Upper lobe of left lung (tissue), 4 donors: ENCODE results near the gene POLR1D.

Source experiments
- POLR2A ChIP-seq, 4 donors: fragments of 450-650 bp; IDR thresholded peaks; one replicate each; pipeline ENCODE4 v1.5.1; 2016 to 2017; ENCODE audit warnings: antibody characterized with exemption in 4 of 4, mild to moderate bottlenecking in 2 of 4
- TF ChIP-seq, protein P1 (sequence below), 6 experiments: fragments of 450-650 bp in 4 of 6; fragments of 200-600 bp in 2 of 6; sonication (generic) in 2 of 6; IDR thresholded peaks; one replicate each; pipeline ENCODE4 v1.5.1; 2016 to 2019; ENCODE audit warnings: antibody characterized with exemption in 6 of 6

DNA sequence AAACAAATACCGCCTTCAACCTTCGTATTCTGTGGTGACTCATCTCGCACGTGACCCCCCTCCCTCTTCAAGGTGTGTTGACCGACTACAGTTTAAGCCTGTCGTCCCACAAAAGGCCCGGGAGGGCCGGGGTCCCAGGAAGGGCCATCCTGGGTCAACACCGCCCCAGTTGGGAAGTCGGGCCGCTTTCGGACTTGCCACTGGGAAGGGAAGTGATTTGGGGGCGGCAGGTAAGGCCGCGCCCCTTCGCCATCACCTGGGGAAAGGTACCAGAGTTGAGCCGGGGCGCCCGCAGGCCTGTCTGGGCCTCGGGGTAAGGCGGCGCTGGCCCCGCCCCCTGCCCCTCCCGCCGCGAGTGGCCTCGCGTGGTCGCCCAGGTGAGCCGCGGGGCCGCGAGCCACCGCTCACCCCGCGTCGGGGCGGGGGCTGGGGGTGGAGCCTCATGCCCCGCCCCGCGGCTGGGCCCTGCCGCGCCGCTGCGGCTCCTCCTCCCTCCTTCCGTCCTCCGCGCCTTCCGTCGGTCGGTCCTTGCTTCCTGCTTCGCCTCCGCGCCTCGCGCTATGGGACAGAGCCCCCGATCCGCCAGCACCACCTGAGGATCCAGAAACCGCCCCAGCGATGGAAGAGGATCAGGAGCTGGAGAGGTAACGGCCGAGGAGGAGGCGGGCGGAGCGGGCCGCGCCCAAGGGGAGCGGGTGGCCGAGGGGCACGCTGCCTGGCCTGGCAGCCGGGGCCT, at the start of gene POLR1D:
- peak in 3 of 4 donors; percentile 85 to 91 (median 86) for TF ChIP-seq POLR2A (IDR thresholded peaks at IDR 0.05)
- TF ChIP-seq, protein P1, sequence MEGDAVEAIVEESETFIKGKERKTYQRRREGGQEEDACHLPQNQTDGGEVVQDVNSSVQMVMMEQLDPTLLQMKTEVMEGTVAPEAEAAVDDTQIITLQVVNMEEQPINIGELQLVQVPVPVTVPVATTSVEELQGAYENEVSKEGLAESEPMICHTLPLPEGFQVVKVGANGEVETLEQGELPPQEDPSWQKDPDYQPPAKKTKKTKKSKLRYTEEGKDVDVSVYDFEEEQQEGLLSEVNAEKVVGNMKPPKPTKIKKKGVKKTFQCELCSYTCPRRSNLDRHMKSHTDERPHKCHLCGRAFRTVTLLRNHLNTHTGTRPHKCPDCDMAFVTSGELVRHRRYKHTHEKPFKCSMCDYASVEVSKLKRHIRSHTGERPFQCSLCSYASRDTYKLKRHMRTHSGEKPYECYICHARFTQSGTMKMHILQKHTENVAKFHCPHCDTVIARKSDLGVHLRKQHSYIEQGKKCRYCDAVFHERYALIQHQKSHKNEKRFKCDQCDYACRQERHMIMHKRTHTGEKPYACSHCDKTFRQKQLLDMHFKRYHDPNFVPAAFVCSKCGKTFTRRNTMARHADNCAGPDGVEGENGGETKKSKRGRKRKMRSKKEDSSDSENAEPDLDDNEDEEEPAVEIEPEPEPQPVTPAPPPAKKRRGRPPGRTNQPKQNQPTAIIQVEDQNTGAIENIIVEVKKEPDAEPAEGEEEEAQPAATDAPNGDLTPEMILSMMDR (IDR thresholded peaks at IDR 0.05): no peak
